GM23248 (cell line): ENCODE data around the gene MNAT1. TPM values are rescaled to one million over a fixed set of nuclear protein-coding genes. Genes with fewer than 3 reads are reported as not detected.

Experiments
- DNase-seq: peaks from one replicate; pipeline ENCODE4 v3.0.0-alpha.2; 2015
- H2AFZ ChIP-seq: fragments of 200-600 bp; sonication (generic); 2 replicates; pipeline ENCODE4 v1.6.1; 2016; ENCODE audit warnings: antibody characterized with exemption
- H3F3A ChIP-seq: fragments of 200-600 bp; sonication (generic); 2 replicates; pipeline ENCODE4 v1.6.1; 2016; ENCODE audit warnings: mild to moderate bottlenecking, antibody characterized with exemption, mixed run types; ENCODE audit not compliant: insufficient read depth
- H3K27ac ChIP-seq: fragments of 200-600 bp; sonication (generic); 2 replicates; pipeline ENCODE4 v1.5.1; 2016; ENCODE audit warnings: mild to moderate bottlenecking
- H3K27me3 ChIP-seq: fragments of 200-600 bp; sonication (generic); replicated peaks from 2 replicates; pipeline ENCODE4 v1.6.1; 2016; ENCODE audit warnings: mild to moderate bottlenecking; ENCODE audit not compliant: insufficient read depth
- H3K36me3 ChIP-seq: fragments of 200-600 bp; sonication (generic); 2 replicates; pipeline ENCODE4 v1.6.1; 2016; ENCODE audit warnings: low read depth, mild to moderate bottlenecking
- H3K4me1 ChIP-seq: fragments of 200-600 bp; sonication (generic); 2 replicates; pipeline ENCODE4 v1.6.1; 2016; ENCODE audit warnings: mild to moderate bottlenecking; ENCODE audit not compliant: insufficient read depth
- H3K4me2 ChIP-seq: fragments of 200-600 bp; sonication (generic); one replicate; pipeline ENCODE4 v1.6.1; 2016; ENCODE audit warnings: mild to moderate bottlenecking; ENCODE audit not compliant: unreplicated experiment
- H3K4me3 ChIP-seq: fragments of 200-600 bp; sonication (generic); 2 replicates; pipeline ENCODE4 v1.5.1; 2016; ENCODE audit warnings: mild to moderate bottlenecking
- H3K79me2 ChIP-seq: fragments of 200-600 bp; sonication (generic); 2 replicates; pipeline ENCODE4 v1.6.1; 2016; ENCODE audit warnings: mild to moderate bottlenecking; ENCODE audit not compliant: insufficient read depth
- H3K9ac ChIP-seq: fragments of 200-600 bp; sonication (generic); 2 replicates; pipeline ENCODE4 v1.6.1; 2016; ENCODE audit warnings: mild to moderate bottlenecking
- H3K9me2 ChIP-seq: fragments of 200-600 bp; sonication (generic); 2 replicates; pipeline ENCODE4 v1.6.1; 2016; ENCODE audit warnings: mixed run types, mild to moderate bottlenecking, moderate library complexity; ENCODE audit not compliant: insufficient read depth
- H3K9me3 ChIP-seq: fragments of 200-600 bp; sonication (generic); one replicate; pipeline ENCODE4 v1.6.1; 2017; ENCODE audit warnings: low read depth
- H4K20me1 ChIP-seq: fragments of 200-600 bp; sonication (generic); 2 replicates; pipeline ENCODE4 v1.6.0; 2016; ENCODE audit not compliant: insufficient read depth
- EZH2 ChIP-seq: fragments of 200-600 bp; sonication (generic); IDR thresholded peaks from 2 replicates; pipeline ENCODE4 v1.6.1; 2018; ENCODE audit warnings: antibody characterized with exemption, mild to moderate bottlenecking; ENCODE audit not compliant: insufficient read depth, poor library complexity, severe bottlenecking
- EZH2phosphoT487 ChIP-seq: fragments of 200-600 bp; sonication (generic); IDR thresholded peaks from 2 replicates; pipeline ENCODE4 v1.6.1; 2018; ENCODE audit warnings: antibody characterized with exemption, moderate library complexity, mild to moderate bottlenecking, low read depth; ENCODE audit not compliant: insufficient read depth
- WGBS, 2 experiments: methylation state at CpG; one replicate each; pipeline ENCODE4 v1.1.6; 2015 to 2017; ENCODE audit warnings: low lambda C conversion rate in 2 of 2, low coverage in 1 of 2; ENCODE audit errors: missing lambda C conversion rate in 2 of 2; 5-methylcytosine and 5-hydroxymethylcytosine counted together
- in situ Hi-C: fragments of 300-500 bp; cut with MboI; formaldehyde crosslinking; loops from 2 replicates; pipeline ENCODE4 v1.15.0; 2020
- polyA plus RNA-seq: library from polyadenylated mRNA; unstranded; fragments of >200 nt; fragmentation: Nextera tagmentation; extraction: Ambion mirVana; gene quantifications from 2 replicates; pipeline ENCODE4 v1.2.1, GENCODE V29; 2016
- total RNA-seq: library from RNA; depleted of rRNA; stranded (reverse); fragments of >200 nt; shearing (Covaris generic); gene quantifications from 2 replicates; pipeline ENCODE4 v1.2.3, GENCODE V29; 2014

MNAT1 gene
- total and polyA plus RNA-seq, 2 experiments from 2014 or later, result 39.9 to 53.8 TPM

GRCh38 chr14:60744566-60744965, 10.0 kb downstream of the MNAT1 start:
- TF ChIP-seq EZH2 (no peak), EZH2phosphoT487 (no peak)
- DNase-seq, result no peak
- no peak overlapping the region for H3K9ac ChIP-seq
- no peaks in the 10 kb centered on the region for H4K20me1 ChIP-seq
- no peaks in the 10 kb centered on the region for H3K36me3 ChIP-seq
- no peak overlapping the region for H3K27ac ChIP-seq
- H3K79me2 ChIP-seq, result peaks cover 97% of the 10 kb centered on the region
- no peaks in the 10 kb centered on the region for H3K4me1 ChIP-seq
- H3K4me3 ChIP-seq, result no peak overlapping the region
- H3F3A ChIP-seq, result no peaks in the 10 kb centered on the region
- H3K4me2 ChIP-seq, result no peak overlapping the region
- H3K27me3 ChIP-seq, result no peaks in the 10 kb centered on the region
- H3K9me2 ChIP-seq, result no peaks in the 10 kb centered on the region
- no peak overlapping the region for H2AFZ ChIP-seq
- in situ Hi-C loops, result no loop called here
- H3K9me3 ChIP-seq, result no peaks in the 10 kb centered on the region

- H3K79me2 ChIP-seq, result peaks cover 90% of the 10 kb centered on the region
- in situ Hi-C loops, result no loop called here
- peaks cover 29% of the 10 kb centered on the region for H3F3A ChIP-seq
- no peak for DNase-seq
- H3K27me3 ChIP-seq, result no peaks in the 10 kb centered on the region
- H3K4me3 ChIP-seq, result no peak overlapping the region
- no peak overlapping the region for H2AFZ ChIP-seq
- H3K9me2 ChIP-seq, result no peaks in the 10 kb centered on the region
- 87 to 90% methylated on average over 7 of the region's 7 CpGs for WGBS, 2 experiments
- TF ChIP-seq EZH2, result no peak
- no peak for TF ChIP-seq EZH2phosphoT487
- no peaks in the 10 kb centered on the region for H3K9me3 ChIP-seq
- peaks cover 25% of the 10 kb centered on the region for H3K4me1 ChIP-seq
- H3K36me3 ChIP-seq, result no peaks in the 10 kb centered on the region
- no peaks in the 10 kb centered on the region for H4K20me1 ChIP-seq
- H3K4me2 ChIP-seq, result no peak overlapping the region
- no peak overlapping the region for H3K27ac ChIP-seq
- no peak overlapping the region for H3K9ac ChIP-seq
These were observed 18.9 kb downstream of the MNAT1 start for GRCh38 chr14:60753264-60754119.

DNA sequence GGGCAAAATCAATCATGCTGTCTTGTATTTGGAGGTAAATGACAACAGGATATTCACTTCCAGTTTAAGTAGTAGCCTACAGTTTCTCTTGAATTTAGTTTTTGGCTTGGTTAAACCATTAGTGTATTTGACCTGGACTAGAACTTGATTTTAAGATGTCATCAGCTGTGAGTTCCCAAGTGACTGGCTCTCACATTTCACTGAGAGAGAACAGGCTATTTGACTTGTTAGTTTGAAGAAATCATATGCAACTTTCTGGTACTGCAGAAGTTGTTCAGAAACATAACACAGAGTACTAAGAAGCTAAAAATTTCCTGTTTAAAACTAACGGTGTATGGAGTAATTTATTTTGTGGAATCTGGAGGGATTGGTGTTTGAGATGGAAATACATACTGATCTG, 22.3 kb downstream of the MNAT1 start:
- Histone ChIP-seq H3K27me3 (no peaks in the 10 kb centered on the region), H3K9me2 (no peaks in the 10 kb centered on the region), H3K4me1 (peaks cover 50% of the 10 kb centered on the region), H3K27ac (peak overlapping the region; percentile 84), H3K9me3 (no peaks in the 10 kb centered on the region), H3K9ac (peak overlapping the region; percentile 65), H3K79me2 (peaks cover 90% of the 10 kb centered on the region), H3K36me3 (no peaks in the 10 kb centered on the region), H3K4me2 (peak overlapping the region; percentile 83), H3K4me3 (peak overlapping the region; percentile 54), H4K20me1 (no peaks in the 10 kb centered on the region), H3F3A (peaks cover 29% of the 10 kb centered on the region), H2AFZ (peak overlapping the region; percentile 8; the same call in 1 of the 2 replicates)
- no peak for TF ChIP-seq EZH2phosphoT487
- no peak for TF ChIP-seq EZH2
- 2 to 9% methylated on average over 1 of the region's 1 CpG for WGBS, 2 experiments
- in situ Hi-C loops, result no loop called here
- peak; percentile 33 for DNase-seq

DNA sequence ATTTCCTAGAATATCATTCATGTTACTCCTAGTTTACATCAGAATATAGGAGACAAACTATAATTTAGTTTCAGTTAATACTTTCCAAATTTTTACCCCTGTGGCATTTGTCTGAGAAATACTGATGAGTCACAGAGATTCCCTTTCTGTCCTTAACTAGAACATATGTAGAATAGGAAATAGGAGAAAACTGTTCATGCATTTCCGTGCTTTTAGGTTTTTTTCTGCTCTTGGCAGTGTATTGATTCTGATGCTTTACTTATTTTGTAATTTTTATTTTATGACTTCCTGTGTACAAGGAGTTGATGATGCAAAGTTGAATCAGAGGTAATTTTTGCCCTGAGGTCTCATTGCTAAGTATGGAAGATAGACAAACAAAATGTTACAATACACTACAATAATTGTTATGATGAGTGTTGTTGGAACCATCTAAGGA, 23.0 kb downstream of the MNAT1 start:
- H3K4me3 ChIP-seq, result peak overlapping the region; percentile 54
- 0 to 3% methylated on average over 1 of the region's 1 CpG for WGBS, 2 experiments
- H3K4me1 ChIP-seq, result peaks cover 50% of the 10 kb centered on the region
- peak overlapping the region; percentile 8; the same call in 1 of the 2 replicates for H2AFZ ChIP-seq
- peak overlapping the region; percentile 83 for H3K4me2 ChIP-seq
- no peak for TF ChIP-seq EZH2
- TF ChIP-seq EZH2phosphoT487, result no peak
- no peaks in the 10 kb centered on the region for H3K9me3 ChIP-seq
- in situ Hi-C loops, result no loop called here
- H3K27me3 ChIP-seq, result no peaks in the 10 kb centered on the region
- peaks cover 29% of the 10 kb centered on the region for H3F3A ChIP-seq
- peak overlapping the region; percentile 65 for H3K9ac ChIP-seq
- no peaks in the 10 kb centered on the region for H3K9me2 ChIP-seq
- peak overlapping the region; percentile 84 for H3K27ac ChIP-seq
- DNase-seq, result peak; percentile 82
- H3K36me3 ChIP-seq, result no peaks in the 10 kb centered on the region
- H3K79me2 ChIP-seq, result peaks cover 90% of the 10 kb centered on the region
- no peaks in the 10 kb centered on the region for H4K20me1 ChIP-seq
